Esophagus squamous epithelium (tissue), 4 donors: ENCODE measurements around the gene NMRK2.

Source experiments
- CTCF ChIP-seq, 6 experiments: fragments of 450-650 bp in 4 of 6; fragments of 200-600 bp in 2 of 6; sonication (generic) in 2 of 6; IDR thresholded peaks; one replicate each; pipeline ENCODE4 v1.5.1; 2016 to 2019; ENCODE audit warnings: antibody characterized with exemption in 6 of 6, mild to moderate bottlenecking in 4 of 6, moderate library complexity in 4 of 6
- POLR2A ChIP-seq, 4 donors: fragments of 450-650 bp; IDR thresholded peaks; one replicate each; pipeline ENCODE4 v1.6.1; 2017; ENCODE audit warnings: antibody characterized with exemption in 4 of 4, mild to moderate bottlenecking in 4 of 4, moderate library complexity in 3 of 4

GRCh38 chr19:3908266-3909054, 24.4 kb upstream of the NMRK2 start:
- no peak for TF ChIP-seq CTCF (IDR thresholded peaks at IDR 0.05)
- TF ChIP-seq POLR2A (IDR thresholded peaks at IDR 0.05), result no peak
